Chondrocyte (in vitro differentiated cells): ENCODE measurements around the gene ZBTB7A. TPM values are rescaled to one million over a fixed set of nuclear protein-coding genes. Genes with fewer than 3 reads are reported as not detected.

Experiments
- DNase-seq: peaks from one replicate; pipeline ENCODE4 v3.0.0; 2021; ENCODE audit warnings: mixed read lengths, low spot score
- H3K27ac Mint-ChIP-seq: one replicate; pipeline ENCODE4 v1.8.0; 2021; ENCODE audit warnings: mild to moderate bottlenecking, moderate library complexity, mixed read lengths; ENCODE audit not compliant: unreplicated experiment
- H3K27me3 Mint-ChIP-seq: 2 replicates; pipeline ENCODE4 v1.8.0; 2021; ENCODE audit warnings: low read depth, mixed read lengths
- H3K36me3 Mint-ChIP-seq: 2 replicates; pipeline ENCODE4 v1.8.0; 2021; ENCODE audit warnings: low read depth, mixed read lengths
- H3K4me1 Mint-ChIP-seq: 2 replicates; pipeline ENCODE4 v1.8.0; 2021; ENCODE audit warnings: low read depth, mild to moderate bottlenecking, mixed read lengths
- H3K4me3 Mint-ChIP-seq: one replicate; pipeline ENCODE4 v1.8.0; 2021; ENCODE audit warnings: mild to moderate bottlenecking, moderate library complexity, mixed read lengths; ENCODE audit not compliant: unreplicated experiment
- H3K9me3 Mint-ChIP-seq: 2 replicates; pipeline ENCODE4 v1.8.0; 2021; ENCODE audit warnings: low read depth, mixed read lengths
- CTCF ChIP-seq: fragments of 200-600 bp; sonication (generic); IDR thresholded peaks from 2 replicates; pipeline ENCODE4 v1.5.0; 2021; ENCODE audit warnings: antibody characterized with exemption, mild to moderate bottlenecking, moderate library complexity
- long read RNA-seq: library from polyadenylated mRNA; stranded (forward); transcript quantifications from one replicate; pipeline ENCODE4 v2.0.0, GENCODE V29; 2021
- total RNA-seq: library from RNA; stranded (reverse); gene quantifications from 3 replicates; pipeline ENCODE4 v1.2.1, GENCODE V29; 2021

ZBTB7A gene
- 29.4 to 29.9 TPM (median 29.5 TPM) in 3 replicates for total RNA-seq
- long read RNA-seq, full-length matches to known transcripts: 4 of 15 reads
- long read RNA-seq, partial matches to known transcripts: 1 of 15 reads
- long read RNA-seq, other reads (novel, unspliced or antisense): 10 of 15 reads

- H3K36me3 Mint-ChIP-seq: no peaks in the 10 kb centered on the region
- no peak within 1 kb of the TSS for H3K27ac Mint-ChIP-seq
- no peaks in the 10 kb centered on the region for H3K27me3 Mint-ChIP-seq
- TF ChIP-seq CTCF: no peak
- H3K4me3 Mint-ChIP-seq: peak within 1 kb of the TSS; percentile 60
- DNase-seq: no peak
- peaks cover 21% of the 10 kb centered on the region for H3K4me1 Mint-ChIP-seq
- H3K9me3 Mint-ChIP-seq: no peaks in the 10 kb centered on the region
Measured at GRCh38 chr19:4066682-4067395, at the start of gene ZBTB7A. ZBTB7A (minus strand) TSS chr19:4066899; CDS start chr19:4055232, 11,667 bp downstream.

DNA sequence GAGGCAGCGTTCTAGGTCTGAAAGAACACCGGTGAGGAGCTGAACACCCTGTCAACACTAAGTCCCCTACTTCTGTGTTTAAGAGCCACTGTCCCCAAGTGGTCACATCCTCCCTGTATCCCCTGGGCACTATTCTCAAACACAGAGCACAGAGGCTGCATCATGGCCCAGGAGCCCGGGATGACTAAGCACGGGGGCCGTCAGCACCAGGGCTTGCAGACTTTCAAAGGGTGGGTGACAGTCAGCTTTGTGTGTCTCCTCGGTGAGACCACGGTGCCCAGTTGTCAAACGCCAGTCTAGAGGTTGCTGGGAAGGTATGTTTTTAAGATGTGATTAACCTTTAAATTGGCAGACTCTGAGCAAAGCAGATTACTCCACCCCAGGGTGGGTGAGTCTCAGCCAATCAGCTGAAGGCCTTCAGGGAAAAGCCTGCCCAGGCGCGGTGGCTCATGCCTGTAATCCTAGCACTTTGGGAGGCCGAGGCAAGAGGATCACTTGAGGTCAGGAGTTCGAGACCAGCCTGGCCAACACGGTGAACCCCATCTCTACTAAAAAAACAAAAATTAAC, 49.2 kb upstream of the ZBTB7A start:
- H3K27me3 Mint-ChIP-seq: no peaks in the 10 kb centered on the region
- H3K4me3 Mint-ChIP-seq: no peak overlapping the region
- no peaks in the 10 kb centered on the region for H3K9me3 Mint-ChIP-seq
- peaks cover 27% of the 10 kb centered on the region for H3K36me3 Mint-ChIP-seq
- DNase-seq: no peak
- no peak for TF ChIP-seq CTCF
- H3K27ac Mint-ChIP-seq: no peak overlapping the region
- peaks cover 9% of the 10 kb centered on the region for H3K4me1 Mint-ChIP-seq

- TF ChIP-seq CTCF: no peak
- H3K27me3 Mint-ChIP-seq: no peaks in the 10 kb centered on the region
- no peak overlapping the region for H3K27ac Mint-ChIP-seq
- H3K4me3 Mint-ChIP-seq: no peak overlapping the region
- no peak for DNase-seq
- H3K4me1 Mint-ChIP-seq: peaks cover 2% of the 10 kb centered on the region
- H3K9me3 Mint-ChIP-seq: no peaks in the 10 kb centered on the region
- peaks cover 29% of the 10 kb centered on the region for H3K36me3 Mint-ChIP-seq
Measured at GRCh38 chr19:4115050-4115817, 48.5 kb upstream of the ZBTB7A start.

DNA sequence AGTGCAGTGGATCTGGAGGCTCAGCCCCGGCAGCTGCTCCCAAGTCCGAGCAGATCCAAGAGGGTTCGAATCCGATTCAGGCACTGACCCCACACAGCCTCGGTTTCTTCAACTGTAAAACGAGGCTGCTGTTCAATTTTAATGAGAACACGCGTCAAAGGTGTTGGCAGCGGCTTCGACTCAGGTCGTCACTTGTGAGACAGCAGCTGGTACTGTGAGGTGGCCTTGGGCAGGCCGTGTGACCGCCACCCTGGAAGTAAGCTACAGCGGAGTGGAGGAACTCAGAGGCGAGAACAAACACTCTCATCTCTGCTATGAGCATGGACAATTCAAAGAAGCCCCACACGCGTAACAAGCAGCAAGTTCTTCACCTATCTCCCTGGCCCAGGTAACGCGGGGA, 47.5 kb upstream of the ZBTB7A start:
- TF ChIP-seq CTCF: no peak
- no peaks in the 10 kb centered on the region for H3K9me3 Mint-ChIP-seq
- H3K27ac Mint-ChIP-seq: no peak overlapping the region
- H3K27me3 Mint-ChIP-seq: no peaks in the 10 kb centered on the region
- DNase-seq: no peak
- H3K36me3 Mint-ChIP-seq: peaks cover 31% of the 10 kb centered on the region
- H3K4me3 Mint-ChIP-seq: no peak overlapping the region
- H3K4me1 Mint-ChIP-seq: no peaks in the 10 kb centered on the region

- no peak for TF ChIP-seq CTCF
- no peaks in the 10 kb centered on the region for H3K4me1 Mint-ChIP-seq
- H3K36me3 Mint-ChIP-seq: peaks cover 32% of the 10 kb centered on the region
- no peaks in the 10 kb centered on the region for H3K9me3 Mint-ChIP-seq
- no peaks in the 10 kb centered on the region for H3K27me3 Mint-ChIP-seq
- H3K4me3 Mint-ChIP-seq: no peak overlapping the region
- no peak for DNase-seq
- H3K27ac Mint-ChIP-seq: no peak overlapping the region
Measured at GRCh38 chr19:4113398-4114088, 46.8 kb upstream of the ZBTB7A start.
